Measurements from ENCODE around the gene SLC7A8. TPM values are rescaled to one million over a fixed set of nuclear protein-coding genes. Genes with fewer than 3 reads are reported as not detected.

SLC7A8 gene
- total and polyA plus RNA-seq, 2 donors (not counting 1 experiment from before 2014, with no cell fraction given) = 1.4 to 10.2 TPM

DNA sequence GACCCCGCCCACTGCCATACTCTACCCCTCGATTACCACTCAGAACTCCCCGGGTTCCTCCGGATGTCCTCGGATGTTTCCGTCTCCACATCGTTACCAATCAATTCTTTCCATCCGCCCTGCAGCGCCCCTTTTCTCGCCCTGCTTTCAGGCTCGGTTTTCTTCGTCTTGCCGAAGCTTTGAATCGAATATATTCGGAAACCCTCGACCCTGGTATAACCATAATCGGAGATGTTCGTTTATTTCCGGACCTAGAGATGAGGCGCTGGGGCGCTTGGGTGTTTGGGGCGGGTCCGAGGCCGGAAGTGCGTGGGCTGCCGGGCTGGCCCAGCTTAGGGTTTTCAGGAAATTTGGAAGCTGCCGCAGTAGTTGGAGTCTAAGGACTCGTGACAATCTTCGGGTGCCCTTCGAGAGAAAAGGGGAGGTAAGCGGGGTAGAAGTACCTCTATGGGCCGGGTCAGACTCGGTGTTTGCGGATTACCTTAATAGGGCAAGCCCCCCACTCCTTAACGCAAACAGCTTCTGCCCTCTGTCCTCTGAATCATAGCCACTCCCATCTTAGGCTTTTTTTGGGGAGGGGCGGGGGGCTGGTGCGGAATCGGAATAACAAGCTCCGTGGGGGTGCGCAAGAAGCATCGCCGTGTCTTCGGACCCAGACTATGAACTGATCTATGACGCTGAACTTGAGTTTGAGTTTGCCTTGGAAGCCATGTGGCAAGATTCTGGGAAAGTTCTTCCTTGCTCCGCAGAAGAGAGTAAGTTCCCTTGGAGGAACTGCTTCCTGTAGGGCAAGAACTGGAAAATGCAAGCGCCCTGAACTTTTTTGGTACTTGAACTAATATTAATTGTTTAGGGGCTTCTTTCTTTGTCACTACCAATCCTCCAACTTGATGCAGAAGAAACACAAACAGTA lies 88.0 kb downstream of the SLC7A8 start, which contains the start of gene C14orf119:
C14orf119 (plus strand) TSS at position 310 of the 913 bp plus-strand sequence. CDS start 2,154 bp downstream, outside the sequence.
- peaks cover 67% of the 10 kb centered on the region for H3K79me2 ChIP-seq (ENCODE audit: control insufficient read depth, insufficient read depth, low read length)
- no peaks in the 10 kb centered on the region for H3K9me3 ChIP-seq (ENCODE audit: control insufficient read depth, insufficient read depth, low read depth, low read length)
- no peaks in the 10 kb centered on the region for H3K4me1 ChIP-seq (ENCODE audit: control insufficient read depth, extremely low read depth, insufficient read depth, low read length)
- no peaks in the 10 kb centered on the region for H3K27me3 ChIP-seq (ENCODE audit: control insufficient read depth, insufficient read depth, low read length)
- H3K27ac ChIP-seq (ENCODE audit: insufficient read depth, low read length) = peak within 1 kb of the TSS; percentile 98
- H2AFZ ChIP-seq (ENCODE audit: low read length) = peak within 1 kb of the TSS; percentile 83
- H3K36me3 ChIP-seq (ENCODE audit: control insufficient read depth, insufficient read depth, low read length) = peaks cover 6% of the 10 kb centered on the region
- peak within 1 kb of the TSS; percentile 92 for H3K4me2 ChIP-seq (ENCODE audit: extremely low read depth, insufficient read depth, low read length)
- peak within 1 kb of the TSS; percentile 79 to 93 (median 87) for H3K4me3 ChIP-seq (replicated peaks in 1 of 4; ENCODE audit: control extremely low read depth in 1 of 4, insufficient read depth in 1 of 4, low read depth in 3 of 4, low read length in 4 of 4)
- DNase-seq (ENCODE audit: low read depth in 2 of 2) = peak; percentile 98 to 100
- peak within 1 kb of the TSS; percentile 99 for H3K9ac ChIP-seq (ENCODE audit: insufficient read depth, low read length)
- H4K20me1 ChIP-seq (ENCODE audit: control insufficient read depth, extremely low read depth, insufficient read depth, low read length) = no peaks in the 10 kb centered on the region
- TF ChIP-seq CTCF (conservative IDR thresholded peaks at IDR 0.05 in 1 of 2, IDR thresholded peaks at IDR 0.05 in 1 of 2; ENCODE audit: low read depth in 1 of 2, low read length in 2 of 2) = no peak
- no peak for TF ChIP-seq EZH2 (IDR thresholded peaks at IDR 0.05; ENCODE audit: low read length, missing control alignments)

DNA sequence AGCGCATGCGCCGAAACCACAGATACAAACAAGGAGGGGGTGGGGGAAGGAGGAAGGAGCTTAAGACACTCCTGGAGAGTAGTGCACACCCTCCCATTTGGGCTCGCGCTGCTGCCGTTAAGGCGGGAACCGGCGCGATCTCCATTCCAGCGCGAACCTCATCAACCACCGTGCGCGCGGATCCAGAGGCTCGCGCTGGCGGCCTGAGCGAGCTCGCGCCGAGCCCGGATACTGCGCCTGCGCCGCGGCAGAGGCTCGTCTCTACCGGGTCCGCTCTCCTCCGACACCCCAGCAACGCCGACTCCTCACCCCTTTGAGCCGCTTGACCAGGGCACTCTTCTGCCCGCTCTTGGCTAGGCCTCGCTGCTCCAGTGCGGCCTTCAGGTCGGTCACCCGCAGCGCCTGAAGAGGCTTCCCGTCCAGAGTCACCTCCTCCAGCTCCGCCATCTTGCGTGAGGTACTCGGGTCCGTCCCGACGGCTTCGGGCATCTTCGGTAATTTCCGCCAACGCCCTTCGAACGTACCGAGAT lies 88.7 kb downstream of the SLC7A8 start, which contains the start of gene ACIN1:
ACIN1 (minus strand) TSS at position 471 of the 530 bp plus-strand sequence; CDS start at position 447, 24 bp downstream.
- no peaks in the 10 kb centered on the region for H4K20me1 ChIP-seq (ENCODE audit: control insufficient read depth, extremely low read depth, insufficient read depth, low read length)
- no peaks in the 10 kb centered on the region for H3K9me3 ChIP-seq (ENCODE audit: control insufficient read depth, insufficient read depth, low read depth, low read length)
- H3K9ac ChIP-seq (ENCODE audit: insufficient read depth, low read length) = peak within 1 kb of the TSS; percentile 99
- peak within 1 kb of the TSS; percentile 98 for H3K27ac ChIP-seq (ENCODE audit: insufficient read depth, low read length)
- peak within 1 kb of the TSS; percentile 92 for H3K4me2 ChIP-seq (ENCODE audit: extremely low read depth, insufficient read depth, low read length)
- H3K4me1 ChIP-seq (ENCODE audit: control insufficient read depth, extremely low read depth, insufficient read depth, low read length) = no peaks in the 10 kb centered on the region
- H2AFZ ChIP-seq (ENCODE audit: low read length) = peak within 1 kb of the TSS; percentile 83
- no peaks in the 10 kb centered on the region for H3K27me3 ChIP-seq (ENCODE audit: control insufficient read depth, insufficient read depth, low read length)
- H3K36me3 ChIP-seq (ENCODE audit: control insufficient read depth, insufficient read depth, low read length) = peaks cover 11% of the 10 kb centered on the region
- H3K79me2 ChIP-seq (ENCODE audit: control insufficient read depth, insufficient read depth, low read length) = peaks cover 73% of the 10 kb centered on the region
- TF ChIP-seq EZH2 (IDR thresholded peaks at IDR 0.05; ENCODE audit: low read length, missing control alignments) = no peak
- TF ChIP-seq CTCF (conservative IDR thresholded peaks at IDR 0.05 in 1 of 2, IDR thresholded peaks at IDR 0.05 in 1 of 2; ENCODE audit: low read depth in 1 of 2, low read length in 2 of 2) = no peak
- peak; percentile 87 to 92 for DNase-seq (ENCODE audit: low read depth in 2 of 2)
- peak within 1 kb of the TSS; percentile 79 to 93 (median 87) for H3K4me3 ChIP-seq (replicated peaks in 1 of 4; ENCODE audit: control extremely low read depth in 1 of 4, insufficient read depth in 1 of 4, low read depth in 3 of 4, low read length in 4 of 4)
